GM19035 (cell line): Measurements from ENCODE around the gene CXCL14.
"Not testable (repeated sequence)": the region's sequence is repeated elsewhere in the genome, so short reads cannot be mapped to it uniquely, and the experiment has no call there.

Experiments
- ATAC-seq: cut with Tn5 transposase; IDR thresholded peaks from one replicate; pipeline ENCODE4 v1.9.1; 2021; ENCODE audit not compliant: unreplicated experiment

Gene CXCL14

DNA sequence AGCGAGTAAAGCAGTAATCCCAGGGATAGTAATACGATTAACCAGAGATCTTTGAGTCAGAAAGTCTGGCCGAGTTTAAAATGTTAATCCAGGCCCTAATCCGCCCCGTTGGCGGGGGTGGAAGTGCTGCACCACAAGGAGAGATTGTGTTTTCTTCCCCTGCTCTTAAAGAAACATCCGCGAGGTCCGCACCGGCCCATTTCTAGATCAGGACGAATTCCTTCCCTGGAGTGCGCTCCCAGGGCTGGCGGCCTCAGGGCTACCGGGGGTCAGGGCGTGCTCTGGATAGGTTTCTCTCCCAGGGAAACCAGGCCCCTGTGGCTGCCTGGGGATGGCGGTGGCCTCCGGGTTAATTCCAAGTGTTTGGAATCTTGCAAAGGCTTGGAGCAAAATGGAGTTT lies 33.7 kb downstream of the CXCL14 start:
- ATAC-seq, result no peak

DNA sequence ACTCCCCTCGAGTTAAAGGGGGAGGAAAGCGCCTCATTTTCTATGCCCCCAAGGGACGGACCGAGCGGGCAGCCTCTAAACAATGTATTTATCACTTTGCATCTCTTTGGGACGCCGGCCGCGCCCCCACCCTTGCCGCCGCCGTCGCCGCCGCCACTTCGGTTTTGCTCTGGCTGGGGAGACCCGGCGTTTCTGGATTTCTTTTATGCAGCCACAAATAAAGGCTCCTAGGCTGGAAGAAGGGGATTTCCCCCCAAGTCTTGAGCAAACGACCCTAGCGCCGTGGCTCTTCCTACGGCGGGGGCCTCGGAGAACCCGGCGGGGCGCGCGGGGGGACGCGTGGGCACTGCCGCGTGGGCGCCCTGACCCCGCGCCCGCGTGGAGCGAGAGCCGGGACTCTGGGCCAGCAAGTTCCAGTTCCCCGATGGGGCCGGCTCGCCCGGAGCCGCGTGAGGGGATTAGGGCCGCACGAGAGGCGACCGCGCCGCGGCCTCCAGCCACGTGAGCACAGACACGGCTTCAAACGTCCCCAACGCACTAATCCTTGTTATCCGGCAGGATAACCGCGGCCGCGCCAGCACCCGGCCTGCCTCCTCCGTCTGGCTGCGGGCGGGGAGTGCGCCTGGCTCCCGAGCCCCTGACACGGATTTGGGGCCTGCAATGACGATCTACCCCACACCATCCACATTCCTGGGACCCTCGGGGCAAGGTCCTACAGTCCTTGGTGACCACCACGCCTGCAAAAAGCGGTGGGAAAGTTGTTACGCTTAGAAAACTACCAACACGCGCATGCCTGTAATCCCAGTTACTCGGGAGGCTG lies 35.1 kb downstream of the CXCL14 start:
- ATAC-seq, result peak; percentile 28

DNA sequence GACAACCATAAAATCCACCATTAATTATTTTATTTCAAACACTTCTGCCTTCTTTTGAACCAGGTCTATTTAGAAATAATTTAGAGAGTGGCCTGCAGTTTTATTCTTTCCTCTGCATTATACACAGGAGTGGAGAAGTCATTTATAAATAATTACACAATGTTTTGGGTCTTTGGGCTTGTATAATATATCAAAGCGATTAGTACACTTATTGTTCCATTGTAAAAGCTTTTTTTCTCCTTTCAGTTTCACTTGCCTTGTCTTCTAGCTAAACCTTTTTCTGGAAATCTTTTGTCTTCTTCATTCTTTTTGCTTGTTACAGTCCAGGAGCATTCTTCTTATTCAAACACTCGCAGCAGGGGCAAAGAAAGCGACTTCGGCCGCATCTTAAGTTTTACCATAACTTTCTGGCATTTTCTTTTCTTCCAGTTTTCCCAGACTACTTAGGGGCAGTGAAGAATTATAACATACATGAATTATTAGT lies 35.7 kb downstream of the CXCL14 start:
- no peak for ATAC-seq

DNA sequence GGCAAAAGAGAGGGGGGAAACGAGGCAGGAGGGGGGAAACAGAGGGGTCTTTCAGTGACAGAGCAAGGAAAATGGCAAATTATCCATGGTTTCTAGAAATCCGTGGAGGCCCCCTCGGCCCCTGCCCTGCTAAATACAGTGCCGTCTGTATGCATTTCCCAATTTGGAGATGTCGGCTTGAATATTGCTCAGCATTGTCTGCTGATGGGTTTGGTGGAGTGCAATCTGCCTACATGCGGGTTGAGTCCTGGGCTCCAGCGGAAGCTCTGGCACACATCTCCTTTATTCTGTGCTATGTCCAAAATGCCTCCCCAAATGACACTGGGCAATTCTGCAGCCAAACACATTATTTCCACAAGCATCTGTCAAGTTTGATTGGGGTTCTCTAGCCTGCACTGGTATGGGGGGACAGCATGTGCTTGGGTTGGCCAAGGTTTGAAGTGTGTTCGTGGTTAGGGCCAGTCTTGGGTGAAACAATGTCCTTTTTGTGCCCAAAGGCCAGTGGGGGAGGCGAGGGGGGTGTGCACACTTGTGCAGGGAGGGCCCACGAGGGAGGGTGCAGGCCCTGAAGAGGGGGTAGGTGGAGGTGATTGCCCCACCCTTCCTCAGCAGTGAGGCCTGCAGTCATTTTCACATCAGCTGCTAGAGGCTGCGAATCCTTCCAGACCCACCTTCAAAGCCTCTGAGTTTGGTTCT lies 36.8 kb downstream of the CXCL14 start:
- ATAC-seq, result no peak

DNA sequence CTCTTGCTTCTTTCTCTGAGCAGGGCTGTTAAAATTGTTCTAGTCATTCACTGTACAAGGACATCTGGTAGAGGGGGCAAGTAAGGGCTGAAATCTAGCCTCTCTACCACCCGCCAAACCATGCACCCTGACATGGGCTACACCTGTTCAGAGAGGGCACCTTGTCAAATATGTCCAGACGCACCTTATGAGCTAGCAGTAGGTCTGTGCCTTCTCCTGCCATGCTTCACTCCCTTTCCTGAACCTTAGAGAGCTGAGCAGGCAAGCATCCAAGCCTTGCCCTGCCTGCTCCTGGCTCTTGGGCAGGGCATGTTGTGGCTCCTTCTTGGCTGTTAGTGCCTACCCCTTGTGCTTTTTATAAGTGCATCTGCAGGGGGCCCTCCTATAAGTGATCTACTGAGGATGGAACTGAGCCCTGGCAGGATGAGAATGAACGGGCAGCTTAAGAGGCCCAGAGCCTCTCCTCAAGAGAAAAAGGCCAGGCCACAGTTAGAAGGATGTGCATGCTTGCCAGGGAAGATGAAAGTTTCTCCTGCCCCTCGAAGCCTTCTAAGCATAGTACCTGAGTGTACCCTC lies 39.3 kb downstream of the CXCL14 start:
- ATAC-seq, result no peak

DNA sequence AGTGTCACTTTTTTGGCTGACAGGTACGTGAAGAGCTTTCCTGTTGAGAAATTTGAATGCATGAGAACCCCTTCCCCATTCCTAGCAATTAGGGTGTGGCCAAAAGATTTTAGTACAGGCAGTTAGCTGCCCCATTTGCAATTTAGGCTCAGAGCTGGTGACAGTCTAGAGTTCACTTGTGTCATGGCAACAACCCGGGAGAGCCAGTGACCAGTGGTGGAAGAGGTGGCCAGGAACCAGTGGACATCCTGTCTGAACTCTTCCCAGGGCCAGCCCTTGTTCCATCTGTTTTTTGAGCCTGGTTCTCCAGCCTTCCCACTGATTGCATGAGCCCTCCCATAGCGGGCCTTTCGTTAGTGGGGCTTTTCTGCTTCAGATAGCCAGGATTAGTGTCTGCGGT lies 40.5 kb downstream of the CXCL14 start:
- ATAC-seq, result no peak

DNA sequence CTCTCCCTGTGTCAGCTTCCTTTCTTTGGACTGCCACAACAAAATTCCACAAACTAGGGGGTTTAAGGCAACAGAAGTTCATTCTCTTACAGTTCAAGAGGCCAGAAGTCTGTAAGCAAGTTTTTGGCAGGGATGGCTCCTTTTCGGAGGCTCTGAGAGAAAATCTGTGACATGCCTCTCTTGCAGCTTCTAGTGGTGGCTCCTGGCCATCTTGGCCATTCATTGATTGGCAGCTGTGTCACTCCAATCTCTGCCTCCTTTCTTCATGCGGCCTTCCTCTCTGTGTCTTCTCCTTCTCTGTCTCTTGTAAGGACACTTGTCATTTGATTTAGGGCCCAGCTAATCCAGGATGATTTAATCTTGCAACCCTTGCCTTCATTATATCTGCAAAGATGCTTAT lies 41.0 kb downstream of the CXCL14 start:
- ATAC-seq, result no peak

DNA sequence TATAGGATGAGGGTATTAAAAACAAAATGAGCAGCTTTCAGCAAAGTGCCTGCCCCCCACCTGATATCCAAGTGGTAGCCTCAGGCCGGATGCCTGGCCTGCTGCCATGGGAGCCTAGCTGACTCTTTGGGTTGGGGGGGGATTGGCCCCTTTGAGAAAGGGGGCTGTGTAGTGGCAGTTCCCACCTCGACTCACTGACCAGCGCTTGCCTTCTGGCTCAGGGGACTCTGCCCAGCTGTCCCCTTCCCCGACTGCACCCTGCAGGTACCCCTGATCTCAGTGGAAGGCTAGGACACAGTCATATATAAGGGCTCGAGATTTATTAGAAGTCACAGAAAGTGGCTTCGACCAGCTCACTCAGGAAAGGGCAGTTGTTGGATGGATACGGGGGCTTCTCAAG lies 41.5 kb downstream of the CXCL14 start:
- ATAC-seq, result no peak

DNA sequence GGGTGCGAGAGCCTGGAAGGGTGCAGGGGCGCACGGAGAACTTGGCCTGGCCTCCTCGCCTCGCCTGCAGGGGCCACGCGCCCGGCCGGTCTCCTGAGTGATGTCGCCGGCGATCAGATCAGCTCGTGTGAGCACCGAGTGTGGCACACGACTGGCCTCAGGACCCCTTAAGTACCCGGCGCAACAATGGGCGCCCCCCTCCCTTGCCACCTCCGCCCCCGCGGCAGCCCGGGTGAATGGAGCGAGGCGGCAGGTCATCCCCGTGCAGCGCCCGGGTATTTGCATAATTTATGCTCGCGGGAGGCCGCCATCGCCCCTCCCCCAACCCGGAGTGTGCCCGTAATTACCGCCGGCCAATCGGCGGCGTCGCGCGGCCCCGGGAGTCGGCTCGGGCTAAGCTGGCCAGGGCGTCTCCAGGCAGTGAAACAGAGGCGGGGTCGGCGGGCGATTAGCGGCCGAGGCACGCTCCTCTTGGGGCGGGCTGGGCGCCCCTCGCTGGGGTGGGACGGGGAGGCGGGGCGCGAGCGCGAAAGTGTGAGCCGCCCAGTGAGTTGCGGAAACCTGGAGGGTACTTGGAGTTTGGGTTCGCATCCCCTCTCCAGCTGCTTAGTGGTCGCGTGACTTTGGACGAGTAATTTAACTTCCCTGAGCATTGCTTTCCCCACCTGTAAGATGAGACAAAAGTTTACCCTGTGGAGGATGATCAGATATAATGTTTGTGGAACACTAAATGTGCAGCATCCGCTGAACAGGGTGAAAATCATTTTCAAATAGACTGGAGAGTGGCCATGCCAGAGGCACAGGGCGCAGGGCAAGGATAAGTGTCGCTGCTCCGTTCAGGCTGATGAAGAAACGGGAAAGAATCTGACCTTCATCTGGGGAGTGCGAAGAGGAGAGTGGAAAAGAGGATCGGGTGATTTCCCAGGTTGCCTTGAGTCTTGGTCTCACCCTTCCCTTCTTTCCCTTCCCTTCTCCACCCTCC lies 42.7 kb downstream of the CXCL14 start, which contains the start of gene NEUROG1:
Gene NEUROG1 (minus strand): TSS at position 145 of the 982 bp plus-strand sequence. CDS start 274 bp downstream, outside the sequence.
- ATAC-seq, result no peak

DNA sequence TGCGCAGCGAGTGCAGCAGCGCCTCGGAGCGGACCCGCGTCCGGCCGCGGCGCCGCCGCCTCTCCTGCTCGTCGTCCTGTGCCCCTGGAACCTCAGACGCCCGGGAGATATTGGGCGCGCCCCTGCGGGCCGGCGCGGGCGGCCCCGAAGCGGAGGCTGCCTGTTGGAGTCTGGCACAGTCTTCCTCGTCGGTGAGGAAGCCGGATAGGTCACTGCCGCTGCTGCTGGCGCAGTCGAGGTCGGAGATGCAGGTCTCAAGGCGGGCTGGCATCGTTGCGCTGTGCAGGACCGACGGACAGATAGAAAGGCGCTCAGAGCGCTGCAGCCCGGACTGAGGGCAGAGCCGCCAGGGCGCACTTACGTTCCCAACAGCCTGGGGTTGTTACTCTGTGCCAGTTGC lies 43.4 kb downstream of the CXCL14 start:
- ATAC-seq, result no peak

DNA sequence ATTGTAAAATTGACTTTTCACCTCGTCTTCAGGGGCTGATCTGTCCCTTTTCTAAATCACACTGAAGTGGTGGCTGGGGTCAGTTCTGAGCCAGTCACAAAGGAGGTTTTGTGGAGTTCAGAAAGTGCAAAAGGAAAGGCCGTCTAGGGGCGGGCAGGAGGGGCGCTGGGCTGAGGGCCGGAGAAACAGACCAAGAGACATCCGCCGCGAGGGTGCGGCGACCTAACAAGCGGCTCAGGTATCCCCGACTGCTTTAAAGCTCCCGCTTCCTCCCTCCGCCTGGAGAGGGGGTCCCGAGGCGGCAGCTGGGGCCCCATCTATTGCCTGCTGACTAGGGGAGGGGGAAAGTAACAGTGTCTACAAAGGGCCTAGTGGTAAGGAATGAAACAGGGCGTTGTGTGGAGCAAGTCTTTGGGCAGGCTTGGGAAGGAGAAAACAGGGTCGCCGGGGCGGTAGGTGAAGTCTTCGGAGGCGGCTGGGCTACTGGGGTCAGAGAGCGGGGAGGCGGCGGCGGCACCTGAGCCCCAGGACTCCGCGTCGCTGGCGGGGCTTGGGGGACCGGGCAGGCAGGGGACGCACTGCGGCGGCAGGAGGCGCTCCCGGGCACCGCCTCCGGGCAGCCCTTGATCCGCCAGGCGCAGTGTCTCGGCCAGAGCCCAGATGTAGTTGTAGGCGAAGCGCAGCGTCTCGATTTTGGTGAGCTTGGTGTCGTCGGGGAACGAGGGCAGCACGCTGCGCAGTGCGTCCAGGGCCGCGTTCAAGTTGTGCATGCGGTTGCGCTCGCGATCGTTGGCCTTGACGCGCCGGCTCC lies 44.0 kb downstream of the CXCL14 start:
- ATAC-seq, result no peak

DNA sequence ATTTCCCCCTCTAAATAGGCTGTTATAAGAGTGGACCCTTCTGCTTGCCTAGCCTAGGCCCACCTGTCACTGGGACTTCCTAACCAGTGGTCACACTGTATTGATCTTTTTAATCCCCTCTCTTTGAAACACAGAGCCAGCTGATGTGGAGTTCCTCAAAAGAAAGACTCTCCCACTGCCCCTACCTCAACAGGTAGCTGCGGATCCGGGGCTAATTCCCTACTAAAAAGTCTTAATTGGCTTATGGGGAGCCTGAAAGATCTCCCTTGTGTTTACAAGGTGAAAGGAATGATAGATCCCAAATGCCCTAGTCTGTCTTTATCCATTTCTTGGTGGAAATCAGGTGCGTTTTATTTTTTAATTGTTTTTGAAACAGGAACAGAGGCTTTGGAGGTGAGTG lies 45.0 kb downstream of the CXCL14 start:
- ATAC-seq, result no peak

DNA sequence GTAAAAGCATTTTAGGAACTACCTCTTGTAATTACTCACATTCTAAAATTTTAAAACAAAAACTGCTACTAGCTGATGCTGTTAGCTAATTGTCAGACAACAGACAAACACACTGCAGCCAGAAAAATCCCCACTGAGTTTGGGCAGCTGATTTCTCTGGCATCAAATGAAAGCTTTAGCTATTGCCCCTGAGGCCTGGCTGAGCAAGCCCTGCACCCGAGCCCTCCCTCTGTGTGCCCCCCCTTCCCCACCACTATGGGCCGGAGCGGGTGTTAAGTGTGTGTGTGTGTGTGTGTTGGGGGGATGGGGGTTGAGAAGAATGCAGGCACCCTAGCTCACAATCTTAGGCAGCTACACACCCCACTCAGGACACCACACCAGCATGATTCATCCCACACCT lies 45.5 kb downstream of the CXCL14 start:
- ATAC-seq, result no peak

DNA sequence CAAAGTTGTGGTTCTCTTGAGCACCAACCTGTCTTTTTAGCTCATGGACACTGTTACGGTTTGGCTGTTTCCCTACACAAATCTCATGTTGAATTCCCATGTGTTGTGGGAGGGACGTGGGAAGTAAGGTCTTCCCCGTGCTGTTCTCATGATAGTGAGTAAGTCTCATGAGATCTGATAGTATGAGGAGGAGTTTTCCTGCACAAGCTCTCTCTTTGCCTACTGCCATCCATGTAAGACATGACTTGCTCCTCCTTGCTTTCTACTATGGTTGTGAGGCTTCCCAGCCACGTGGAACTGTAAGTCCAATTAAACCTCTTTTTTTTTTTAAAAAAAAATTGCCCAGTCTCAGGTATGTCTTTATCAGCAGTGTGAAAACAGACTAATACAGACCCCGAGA lies 49.2 kb downstream of the CXCL14 start:
- not testable (repeated sequence) for ATAC-seq

DNA sequence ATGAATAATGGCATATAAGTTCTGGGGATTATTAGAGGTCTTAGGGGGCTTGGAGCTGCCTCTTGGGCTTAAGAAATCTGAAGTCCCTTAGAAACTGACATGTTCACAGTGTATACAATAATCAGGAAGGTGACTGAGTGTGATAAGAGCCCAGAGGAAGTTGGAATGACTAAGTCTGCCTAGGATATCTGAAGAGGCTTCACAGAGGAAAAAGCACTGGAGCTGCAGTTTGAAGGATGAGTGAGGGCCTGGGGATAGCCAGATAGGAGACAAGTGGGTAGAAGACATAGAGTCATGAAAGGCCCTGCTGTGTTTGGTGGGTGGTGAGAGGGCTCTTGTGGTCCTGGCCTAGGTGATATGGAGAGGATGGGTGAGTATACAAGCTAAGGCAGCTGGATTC lies 51.9 kb downstream of the CXCL14 start:
- ATAC-seq, result no peak

DNA sequence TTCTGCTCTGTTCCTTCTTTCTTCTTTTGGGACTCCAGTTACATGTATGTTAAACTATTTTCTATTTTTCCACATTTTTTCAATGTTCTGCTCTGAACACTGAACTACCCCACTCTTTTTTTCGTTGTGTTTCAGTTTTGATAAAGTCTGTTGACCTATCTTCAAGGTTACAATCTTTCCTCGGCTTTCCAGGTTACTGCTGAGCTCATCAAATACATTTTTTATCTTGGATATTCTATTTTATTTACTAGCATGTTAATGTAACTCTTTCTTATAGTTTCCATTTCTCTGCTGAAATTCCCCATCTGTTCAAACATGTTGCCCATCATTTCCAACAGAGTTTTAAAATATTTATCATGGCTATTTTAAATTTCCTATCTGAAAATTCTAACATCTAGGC lies 56.8 kb downstream of the CXCL14 start:
- ATAC-seq, result no peak
